Adrenal gland (tissue), 12 donors: ENCODE measurements around the gene AMPD3. TPM values are rescaled to one million over a fixed set of nuclear protein-coding genes. Genes with fewer than 3 reads are reported as not detected.

Source experiments
- DNase-seq, 7 donors: peaks; one replicate each; pipeline ENCODE4 v3.0.0-alpha.2; 2019 to 2020
- H3K27ac ChIP-seq, 5 donors: fragments of 200-600 bp; sonication (generic) in 4 of 5; 1 replicate in 3 of 5; 2 replicates in 2 of 5; pipeline versions ENCODE4 v1.5.1 to v1.8.0; 2016 to 2020; ENCODE audit warnings: mild to moderate bottlenecking in 1 of 5
- H3K27me3 ChIP-seq: fragments of 200-600 bp; 2 replicates; pipeline ENCODE4 v1.8.0; 2021
- H3K36me3 ChIP-seq, 2 donors: fragments of 200-600 bp; replicated peaks in 1 of 2; 1 replicate in 1 of 2; 2 replicates in 1 of 2; pipeline versions ENCODE4 v1.5.1 to v1.8.0; 2018 to 2022
- H3K4me1 ChIP-seq, 2 donors: fragments of 200-600 bp; replicated peaks in 1 of 2; 1 replicate in 1 of 2; 2 replicates in 1 of 2; pipeline versions ENCODE4 v1.5.1 to v1.8.0; 2018 to 2021
- H3K4me3 ChIP-seq, 4 donors: fragments of 200-600 bp; sonication (generic) in 3 of 4; one replicate each; pipeline ENCODE4 v1.5.1; 2016 to 2018
- H3K9me3 ChIP-seq, 3 donors: fragments of 200-600 bp; sonication (generic) in 1 of 3; replicated peaks in 1 of 3; 1 replicate in 2 of 3; 2 replicates in 1 of 3; pipeline versions ENCODE4 v1.5.1 to v1.8.0; 2016 to 2021
- POLR2A ChIP-seq, 2 donors: fragments of 450-650 bp; IDR thresholded peaks; one replicate each; pipeline ENCODE4 v1.6.1; 2017; ENCODE audit warnings: antibody characterized with exemption in 2 of 2, mild to moderate bottlenecking in 2 of 2, moderate library complexity in 1 of 2
- WGBS, 4 donors: extraction: QIAGEN DNeasy Blood & Tissue Kit in 2 of 4; methylation state at CpG; one replicate each; pipeline versions ENCODE4 v1.1.5 to v1.1.7; 2013 to 2017; 5-methylcytosine and 5-hydroxymethylcytosine counted together
- intact Hi-C, 2 donors: fragments of 100-400 bp; cut with DNase I; formaldehyde crosslinking; loops; one replicate each; pipeline versions ENCODE4 v1.14.1 to v1.15.0; 2022 to 2023
- polyA plus RNA-seq, 3 donors: library from polyadenylated mRNA; stranded (reverse); fragments of 200-250 nt in 2 of 3; fragments of 350-450 nt in 1 of 3; fragmentation: Illumina TruSeq in 1 of 3; extraction: RNeasy Lipid Tissue Mini Kit (QIAGEN cat#74804) in 1 of 3; gene quantifications; one replicate each; pipeline ENCODE4 v1.2.3, GENCODE V29; 2013 to 2014
- total RNA-seq, 9 donors: library from RNA; depleted of rRNA in 4 of 9; stranded (reverse); fragments of >200 nt in 4 of 9; fragments of 120-200 nt in 1 of 9; fragmentation: NEBNext Ultra II Directional in 1 of 9; extraction: Animal tissue kit (Norgen Biotek cat#: 25700) in 1 of 9; gene quantifications; one replicate each; pipeline versions ENCODE4 v1.1.0 to v1.2.4, GENCODE V29; 2013 to 2023
- TF ChIP-seq, protein P1 (sequence below), 6 experiments: fragments of 450-650 bp in 4 of 6; fragments of 200-600 bp in 2 of 6; sonication (generic) in 1 of 6; IDR thresholded peaks; 1 replicate in 5 of 6; 2 replicates in 1 of 6; pipeline versions ENCODE4 v1.5.1 to v1.8.0; 2016 to 2021; ENCODE audit warnings: antibody characterized with exemption in 6 of 6, mild to moderate bottlenecking in 2 of 6, moderate library complexity in 1 of 6
- donor health status: healthy with polysubstance abuse.
- donor health status: Bipolar disorder and iron deficiency.
- donor health status: DM: yes; HTN: yes; CAD: no.
- donor health status: DM: no; HTN: no; CAD: no.
- donor health status: DM: no; HTN: no; CAD: no.
- donor health status: DM: yes; HTN: yes; CAD: no.

The AMPD3 gene
- total and polyA plus RNA-seq, 12 donors = 16.5 to 64.1 (median 42.9) TPM

DNA sequence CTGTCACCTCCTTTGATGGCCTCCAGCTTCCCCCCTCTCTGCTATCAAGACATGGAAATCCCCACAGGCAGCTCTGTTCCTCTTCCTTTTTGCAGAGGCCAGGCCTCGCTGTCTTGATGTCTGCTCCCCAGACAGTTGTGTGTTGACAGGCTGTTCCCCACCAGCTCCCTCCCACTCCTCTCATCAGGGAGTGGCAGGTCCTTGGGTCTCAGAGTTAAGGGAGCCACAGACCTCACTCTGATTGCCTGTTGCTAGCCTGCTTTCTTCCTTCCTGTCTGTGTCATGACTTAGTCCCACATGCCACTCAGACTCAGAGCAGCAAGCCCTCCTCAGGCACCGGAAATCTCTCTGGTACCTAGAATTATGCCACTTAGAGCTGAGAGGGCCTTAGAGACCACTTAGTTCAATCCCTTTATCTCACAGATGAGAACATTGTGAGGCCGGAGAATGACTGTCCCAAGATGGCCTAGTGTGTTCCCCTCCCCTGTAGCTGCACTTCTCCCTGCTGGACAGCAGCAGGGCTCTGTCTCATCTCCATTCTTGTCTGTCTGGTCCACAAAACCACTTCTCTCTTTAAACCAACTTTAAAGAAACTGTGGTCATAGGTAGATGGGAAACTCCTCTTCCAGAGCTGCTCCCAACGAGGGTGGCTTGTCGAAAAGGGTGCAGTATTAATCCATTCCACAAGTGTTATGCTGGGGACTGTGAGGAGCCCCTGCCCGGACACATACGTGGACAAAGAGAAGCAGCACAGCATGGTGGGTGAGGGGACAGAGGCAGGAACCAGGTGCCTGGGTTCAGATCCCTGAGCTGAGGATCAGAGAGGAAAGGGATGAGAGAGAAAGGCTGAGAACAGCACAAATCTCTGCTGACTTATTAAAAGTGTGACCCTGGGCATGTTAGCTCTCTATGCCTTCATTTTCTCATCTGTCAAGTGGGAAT lies 4.2 kb downstream of the AMPD3 start:
- peak in 4 of 7 donors; percentile 27 to 54 (median 27) for DNase-seq
- intact Hi-C loops = no loop called here
- 64 to 81% (median 76%) methylated on average over 6 to 7 of the region's 7 CpGs for WGBS, 4 donors
- peak overlapping the region in 1 of 4 donors; percentile 3 for H3K4me3 ChIP-seq
- peaks cover 16 to 46% of the 10 kb centered on the region in 2 donors for H3K4me1 ChIP-seq
- H3K27ac ChIP-seq = peak overlapping the region in 4 of 5 donors; percentile 19 to 51 (median 38)
- TF ChIP-seq, protein P1, sequence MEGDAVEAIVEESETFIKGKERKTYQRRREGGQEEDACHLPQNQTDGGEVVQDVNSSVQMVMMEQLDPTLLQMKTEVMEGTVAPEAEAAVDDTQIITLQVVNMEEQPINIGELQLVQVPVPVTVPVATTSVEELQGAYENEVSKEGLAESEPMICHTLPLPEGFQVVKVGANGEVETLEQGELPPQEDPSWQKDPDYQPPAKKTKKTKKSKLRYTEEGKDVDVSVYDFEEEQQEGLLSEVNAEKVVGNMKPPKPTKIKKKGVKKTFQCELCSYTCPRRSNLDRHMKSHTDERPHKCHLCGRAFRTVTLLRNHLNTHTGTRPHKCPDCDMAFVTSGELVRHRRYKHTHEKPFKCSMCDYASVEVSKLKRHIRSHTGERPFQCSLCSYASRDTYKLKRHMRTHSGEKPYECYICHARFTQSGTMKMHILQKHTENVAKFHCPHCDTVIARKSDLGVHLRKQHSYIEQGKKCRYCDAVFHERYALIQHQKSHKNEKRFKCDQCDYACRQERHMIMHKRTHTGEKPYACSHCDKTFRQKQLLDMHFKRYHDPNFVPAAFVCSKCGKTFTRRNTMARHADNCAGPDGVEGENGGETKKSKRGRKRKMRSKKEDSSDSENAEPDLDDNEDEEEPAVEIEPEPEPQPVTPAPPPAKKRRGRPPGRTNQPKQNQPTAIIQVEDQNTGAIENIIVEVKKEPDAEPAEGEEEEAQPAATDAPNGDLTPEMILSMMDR (IDR thresholded peaks at IDR 0.05) = no peak
- TF ChIP-seq POLR2A (IDR thresholded peaks at IDR 0.05) = no peak
- H3K27me3 ChIP-seq = no peaks in the 10 kb centered on the region
- H3K9me3 ChIP-seq = no peaks in the 10 kb centered on the region
- peaks cover 0 to 30% of the 10 kb centered on the region in 2 donors for H3K36me3 ChIP-seq

DNA sequence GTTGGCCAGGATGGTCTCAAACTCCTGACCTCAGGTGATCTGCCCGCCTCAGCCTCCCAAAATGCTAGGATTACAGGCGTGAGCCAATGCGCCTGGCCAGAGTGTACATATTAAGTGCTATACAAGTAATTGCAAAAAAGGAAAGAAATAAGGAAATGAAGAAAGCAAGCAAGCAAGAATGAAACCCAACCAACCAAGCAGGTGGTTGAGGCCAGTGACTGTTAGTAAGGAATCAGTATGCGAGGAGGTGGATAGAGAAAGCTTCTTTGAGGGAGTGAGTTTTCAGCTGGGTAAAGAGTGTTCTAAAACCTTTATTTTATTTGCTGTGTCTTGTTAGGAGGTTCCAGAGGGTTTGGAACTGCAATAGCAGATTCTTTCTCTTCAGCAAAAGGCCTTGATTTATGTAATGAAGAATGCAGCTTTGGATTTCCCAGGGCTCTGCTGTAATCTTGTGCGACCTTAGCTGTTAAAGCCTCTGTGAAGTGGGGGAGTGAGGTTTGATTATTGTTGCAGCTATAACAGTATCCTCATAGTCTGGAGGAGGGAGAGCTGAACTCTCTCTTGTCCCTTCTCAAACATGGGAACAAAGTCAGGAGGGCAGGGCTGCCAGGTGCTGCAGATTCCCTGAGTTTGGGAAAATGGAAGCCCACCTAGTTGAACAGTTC lies 5.7 kb downstream of the AMPD3 start:
- Histone ChIP-seq H3K4me3 (no peak overlapping the region), H3K27me3 (no peaks in the 10 kb centered on the region), H3K27ac (no peak overlapping the region), H3K4me1 (peaks cover 8 to 32% of the 10 kb centered on the region in 2 donors), H3K36me3 (peaks cover 0 to 43% of the 10 kb centered on the region in 2 donors), H3K9me3 (no peaks in the 10 kb centered on the region)
- 68 to 87% (median 77%) methylated on average over 5 of the region's 5 CpGs for WGBS, 4 donors
- DNase-seq = no peak
- intact Hi-C loops = no loop called here
- TF ChIP-seq, protein P1 (IDR thresholded peaks at IDR 0.05) = no peak
- no peak for TF ChIP-seq POLR2A (IDR thresholded peaks at IDR 0.05)

DNA sequence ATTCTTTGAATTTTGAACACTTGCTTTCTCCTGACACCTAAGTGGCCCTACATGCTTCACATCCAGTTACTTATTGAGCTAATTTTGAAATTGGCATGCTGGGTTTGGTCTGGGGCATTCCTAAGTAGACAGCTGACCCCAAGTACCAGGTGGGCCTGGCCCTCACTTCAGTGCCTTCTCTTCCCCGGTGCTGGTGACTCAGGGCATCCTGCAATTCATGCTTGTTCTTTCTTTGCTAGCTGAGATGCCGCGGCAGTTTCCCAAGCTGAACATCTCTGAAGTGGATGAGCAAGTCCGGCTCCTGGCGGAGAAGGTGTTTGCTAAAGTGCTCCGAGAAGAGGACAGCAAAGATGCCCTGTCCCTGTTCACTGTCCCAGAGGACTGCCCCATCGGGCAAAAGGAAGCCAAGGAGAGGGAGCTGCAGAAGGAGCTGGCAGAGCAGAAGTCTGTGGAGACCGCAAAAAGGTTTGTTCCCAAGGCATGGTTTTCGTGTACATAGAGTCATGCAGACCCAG lies 6.3 kb downstream of the AMPD3 start:
- H3K27ac ChIP-seq = no peak overlapping the region
- H3K4me3 ChIP-seq = no peak overlapping the region
- intact Hi-C loops = no loop called here
- no peak for DNase-seq
- peaks cover 8 to 26% of the 10 kb centered on the region in 2 donors for H3K4me1 ChIP-seq
- TF ChIP-seq POLR2A (IDR thresholded peaks at IDR 0.05) = no peak
- TF ChIP-seq, protein P1 (IDR thresholded peaks at IDR 0.05) = no peak
- H3K27me3 ChIP-seq = no peaks in the 10 kb centered on the region
- H3K9me3 ChIP-seq = no peaks in the 10 kb centered on the region
- 93 to 95% (median 93%) methylated on average over 6 to 9 of the region's 9 CpGs for WGBS, 4 donors
- peaks cover 0 to 45% of the 10 kb centered on the region in 2 donors for H3K36me3 ChIP-seq

DNA sequence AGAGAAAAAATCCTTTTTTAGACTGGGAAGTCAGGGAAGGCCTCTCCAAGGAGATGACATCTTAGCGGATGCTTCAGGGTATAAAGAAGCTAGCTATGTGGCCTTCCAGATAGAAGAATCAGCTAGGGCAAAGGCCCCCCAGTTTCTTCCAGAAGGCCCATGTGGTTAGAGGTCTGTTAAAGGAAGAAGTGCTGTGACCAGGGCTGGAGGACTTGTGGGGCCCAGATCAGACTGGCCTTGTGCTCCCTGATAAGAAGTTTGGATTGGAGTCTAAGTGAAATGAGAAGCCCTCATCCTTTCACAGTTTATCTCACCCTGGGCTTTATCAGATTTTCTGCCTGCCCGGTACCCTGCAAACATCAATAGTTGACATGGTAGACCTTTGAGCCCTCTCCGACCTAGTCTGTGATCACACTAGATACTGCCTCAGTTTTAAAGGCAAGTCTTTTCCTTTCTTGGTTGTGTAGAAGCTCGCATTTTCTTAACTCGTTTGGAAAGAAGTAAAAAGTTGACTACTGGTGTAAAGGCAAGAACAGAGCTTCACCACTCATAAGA lies 7.8 kb downstream of the AMPD3 start:
- Histone ChIP-seq H3K36me3 (peaks cover 0 to 45% of the 10 kb centered on the region in 2 donors), H3K27ac (no peak overlapping the region), H3K4me3 (no peak overlapping the region), H3K9me3 (no peaks in the 10 kb centered on the region), H3K4me1 (peaks cover 8 to 11% of the 10 kb centered on the region in 2 donors), H3K27me3 (no peaks in the 10 kb centered on the region)
- no peak for TF ChIP-seq POLR2A (IDR thresholded peaks at IDR 0.05)
- TF ChIP-seq, protein P1 (IDR thresholded peaks at IDR 0.05) = no peak
- 79 to 85% (median 83%) methylated on average over 5 of the region's 5 CpGs for WGBS, 4 donors
- peak in 2 of 7 donors; percentile 8 to 39 for DNase-seq
- intact Hi-C loops = no loop called here
